Measurements from ENCODE around the gene CCDC78.

The CCDC78 gene

GRCh38 chr16:766008-766819 is 40.0 kb upstream of the CCDC78 start:
- in situ Hi-C loops (cut with HindIII; ENCODE audit: low pct_ligation_motif_present, low sequenced_read_pairs): no loop called here

GRCh38 chr16:765488-765865 is 39.2 kb upstream of the CCDC78 start:
- Histone ChIP-seq H3K27me3 (replicated peaks) (no peaks in the 10 kb centered on the region), H3K36me3 (replicated peaks) (no peaks in the 10 kb centered on the region), H3K27ac (no peak overlapping the region), H3K4me3 (ENCODE audit: low read depth, low read length) (no peak overlapping the region)
- TF ChIP-seq CTCF (IDR thresholded peaks at IDR 0.05; ENCODE audit: low read depth, low read length, missing control alignments): no peak
- in situ Hi-C loops (cut with HindIII; ENCODE audit: low pct_ligation_motif_present, low sequenced_read_pairs): no loop called here
- DNase-seq: no peak

More at GRCh38 chr16:766008-766819, 40.0 kb upstream of the CCDC78 start:
- no peak overlapping the region for H3K27ac ChIP-seq
- H3K27me3 ChIP-seq (replicated peaks): no peaks in the 10 kb centered on the region
- DNase-seq: no peak
- no peaks in the 10 kb centered on the region for H3K36me3 ChIP-seq (replicated peaks)
- H3K4me3 ChIP-seq (ENCODE audit: low read depth, low read length): no peak overlapping the region
- TF ChIP-seq CTCF (IDR thresholded peaks at IDR 0.05; ENCODE audit: low read depth, low read length, missing control alignments): no peak

- no peak for DNase-seq
- Histone ChIP-seq H3K27ac (no peak overlapping the region), H3K36me3 (replicated peaks) (no peaks in the 10 kb centered on the region), H3K27me3 (replicated peaks) (no peaks in the 10 kb centered on the region), H3K4me3 (ENCODE audit: low read depth, low read length) (no peak overlapping the region)
- TF ChIP-seq CTCF (IDR thresholded peaks at IDR 0.05; ENCODE audit: low read depth, low read length, missing control alignments): no peak
- in situ Hi-C loops (cut with HindIII; ENCODE audit: low pct_ligation_motif_present, low sequenced_read_pairs): no loop called here
These were observed 38.7 kb upstream of the CCDC78 start for GRCh38 chr16:764848-765487.

- H3K27me3 ChIP-seq (replicated peaks): no peaks in the 10 kb centered on the region
- no peaks in the 10 kb centered on the region for H3K36me3 ChIP-seq (replicated peaks)
- in situ Hi-C loops (cut with HindIII; ENCODE audit: low pct_ligation_motif_present, low sequenced_read_pairs): no loop called here
- no peak for TF ChIP-seq CTCF (IDR thresholded peaks at IDR 0.05; ENCODE audit: low read depth, low read length, missing control alignments)
- no peak overlapping the region for H3K4me3 ChIP-seq (ENCODE audit: low read depth, low read length)
- H3K27ac ChIP-seq: no peak overlapping the region
- DNase-seq: no peak
These were observed 38.0 kb upstream of the CCDC78 start for GRCh38 chr16:764184-764750.

DNA sequence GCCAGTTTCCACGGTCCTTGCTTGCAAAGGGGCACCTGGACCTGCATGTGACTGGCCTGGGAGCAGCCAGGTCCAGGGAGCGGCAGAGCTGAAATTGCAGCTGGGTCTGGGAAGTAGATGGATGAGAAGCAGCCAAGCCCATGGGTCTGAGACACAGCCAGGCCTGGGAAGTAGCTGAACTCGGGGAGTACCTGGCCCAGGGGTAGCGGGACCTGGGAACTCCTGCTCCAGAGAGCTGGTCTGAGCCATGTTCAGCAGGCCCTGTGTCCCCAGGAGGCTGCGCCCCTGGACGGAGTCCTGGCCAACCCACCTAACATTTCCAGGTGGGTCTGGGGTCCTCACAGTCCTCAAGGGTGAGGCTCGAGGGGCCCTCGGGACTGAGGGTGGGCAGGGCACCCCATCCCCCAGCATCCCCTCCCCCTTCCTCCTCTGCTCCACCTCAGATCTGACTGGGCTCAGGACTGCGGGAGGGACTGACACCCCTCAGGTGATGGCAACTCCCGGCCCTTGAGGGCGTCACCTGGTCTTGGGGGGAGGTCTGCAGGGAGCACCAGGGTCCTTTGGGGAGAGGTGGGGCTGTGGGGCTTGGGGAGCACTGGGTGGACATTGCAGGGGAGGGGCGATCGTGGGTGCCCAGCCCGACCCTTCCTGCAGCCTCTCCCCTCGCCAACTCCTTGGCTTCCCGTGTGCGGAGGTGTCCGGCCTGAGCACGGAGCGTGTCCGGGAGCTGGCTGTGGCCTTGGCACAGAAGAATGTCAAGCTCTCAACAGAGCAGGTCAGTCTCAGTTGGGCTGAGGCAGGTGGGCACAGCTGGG is 37.3 kb upstream of the CCDC78 start:
- in situ Hi-C loops (cut with HindIII; ENCODE audit: low pct_ligation_motif_present, low sequenced_read_pairs): no loop called here
- H3K36me3 ChIP-seq (replicated peaks): no peaks in the 10 kb centered on the region
- no peak for TF ChIP-seq CTCF (IDR thresholded peaks at IDR 0.05; ENCODE audit: low read depth, low read length, missing control alignments)
- H3K27ac ChIP-seq: no peak overlapping the region
- DNase-seq: no peak
- H3K4me3 ChIP-seq (ENCODE audit: low read depth, low read length): no peak overlapping the region
- no peaks in the 10 kb centered on the region for H3K27me3 ChIP-seq (replicated peaks)

Measured in brain microvascular endothelial cell (primary cell).